Nephron (organoid): ENCODE data around the gene LMX1A.

Source experiments
- H3K27ac Mint-ChIP-seq, 3 experiments: 2 replicates each; pipeline ENCODE4 v1.8.0; 2020; ENCODE audit warnings: mixed read lengths in 3 of 3, mild to moderate bottlenecking in 2 of 3, moderate library complexity in 1 of 3
- H3K27me3 Mint-ChIP-seq: 2 replicates; pipeline ENCODE4 v1.8.0; 2021; ENCODE audit warnings: low read depth, mild to moderate bottlenecking, moderate library complexity, mixed read lengths
- H3K36me3 Mint-ChIP-seq: 2 replicates; pipeline ENCODE4 v1.8.0; 2020; ENCODE audit warnings: low read depth, mixed read lengths
- H3K4me1 Mint-ChIP-seq: 2 replicates; pipeline ENCODE4 v1.8.0; 2020; ENCODE audit warnings: mixed read lengths
- H3K4me3 Mint-ChIP-seq, 3 experiments: 2 replicates each; pipeline ENCODE4 v1.8.0; 2020; ENCODE audit warnings: mild to moderate bottlenecking in 3 of 3, mixed read lengths in 3 of 3, moderate library complexity in 2 of 3
- H3K9me3 Mint-ChIP-seq: 2 replicates; pipeline ENCODE4 v1.8.0; 2020; ENCODE audit warnings: mixed read lengths
- CTCF ChIP-seq, 3 experiments: fragments of 200-600 bp; sonication (generic); IDR thresholded peaks; one replicate each; pipeline ENCODE4 v1.5.0; 2021; ENCODE audit warnings: antibody characterized with exemption in 3 of 3; ENCODE audit not compliant: unreplicated experiment in 3 of 3

LMX1A gene

GRCh38 chr1:165352442-165353293 lies 3.8 kb downstream of the LMX1A start:
- no peak for TF ChIP-seq CTCF (IDR thresholded peaks at IDR 0.05; ENCODE audit: unreplicated experiment in 3 of 3)
- Mint-ChIP-seq H3K27me3 (peaks cover 98% of the 10 kb centered on the region), H3K4me1 (peaks cover 42% of the 10 kb centered on the region), H3K9me3 (no peaks in the 10 kb centered on the region), H3K4me3 (peak overlapping the region; percentile 16 to 65 (median 61)), H3K27ac (no peak overlapping the region), H3K36me3 (no peaks in the 10 kb centered on the region)

GRCh38 chr1:165351863-165352441 lies 4.6 kb downstream of the LMX1A start:
- Mint-ChIP-seq H3K27ac (no peak overlapping the region), H3K27me3 (peaks cover 98% of the 10 kb centered on the region), H3K36me3 (no peaks in the 10 kb centered on the region), H3K9me3 (no peaks in the 10 kb centered on the region), H3K4me1 (peaks cover 38% of the 10 kb centered on the region), H3K4me3 (peak overlapping the region; percentile 16 to 65 (median 61))
- TF ChIP-seq CTCF (IDR thresholded peaks at IDR 0.05; ENCODE audit: unreplicated experiment in 3 of 3), result no peak

GRCh38 chr1:165350840-165351239 lies 5.7 kb downstream of the LMX1A start:
- Mint-ChIP-seq H3K36me3 (no peaks in the 10 kb centered on the region), H3K4me1 (peaks cover 36% of the 10 kb centered on the region), H3K9me3 (no peaks in the 10 kb centered on the region), H3K27me3 (peaks cover 100% of the 10 kb centered on the region), H3K27ac (no peak overlapping the region), H3K4me3 (no peak overlapping the region)
- TF ChIP-seq CTCF (IDR thresholded peaks at IDR 0.05; ENCODE audit: unreplicated experiment in 3 of 3), result no peak

- Mint-ChIP-seq H3K27ac (no peak overlapping the region), H3K4me1 (peaks cover 26% of the 10 kb centered on the region), H3K27me3 (peaks cover 92% of the 10 kb centered on the region), H3K4me3 (no peak overlapping the region), H3K9me3 (no peaks in the 10 kb centered on the region), H3K36me3 (no peaks in the 10 kb centered on the region)
- TF ChIP-seq CTCF (IDR thresholded peaks at IDR 0.05; ENCODE audit: unreplicated experiment in 3 of 3), result no peak
Measured at GRCh38 chr1:165345502-165345901, 11.0 kb downstream of the LMX1A start.

GRCh38 chr1:165344736-165345135 lies 11.8 kb downstream of the LMX1A start:
- no peaks in the 10 kb centered on the region for H3K36me3 Mint-ChIP-seq
- H3K9me3 Mint-ChIP-seq, result no peaks in the 10 kb centered on the region
- TF ChIP-seq CTCF (IDR thresholded peaks at IDR 0.05; ENCODE audit: unreplicated experiment in 3 of 3), result no peak
- no peak overlapping the region for H3K4me3 Mint-ChIP-seq
- H3K4me1 Mint-ChIP-seq, result peaks cover 26% of the 10 kb centered on the region
- no peak overlapping the region for H3K27ac Mint-ChIP-seq
- peaks cover 88% of the 10 kb centered on the region for H3K27me3 Mint-ChIP-seq
